Prostate gland (tissue), 2 donors: ENCODE measurements around the gene MIOX.

Experiments
- CTCF ChIP-seq, 4 experiments: fragments of 200-600 bp in 2 of 4; fragments of 450-650 bp in 2 of 4; sonication (generic) in 2 of 4; IDR thresholded peaks; 1 replicate in 3 of 4; 2 replicates in 1 of 4; pipeline ENCODE4 v1.5.1; 2016 to 2019; ENCODE audit warnings: antibody characterized with exemption in 4 of 4, mild to moderate bottlenecking in 2 of 4, moderate library complexity in 2 of 4
- POLR2A ChIP-seq: fragments of 450-650 bp; IDR thresholded peaks from one replicate; pipeline ENCODE4 v1.6.1; 2016; ENCODE audit warnings: antibody characterized with exemption, mild to moderate bottlenecking
- POLR2AphosphoS5 ChIP-seq: sonication (generic); formaldehyde crosslinking; IDR thresholded peaks from one replicate; pipeline ENCODE4 v1.6.1; 2017; ENCODE audit warnings: antibody characterized with exemption

DNA sequence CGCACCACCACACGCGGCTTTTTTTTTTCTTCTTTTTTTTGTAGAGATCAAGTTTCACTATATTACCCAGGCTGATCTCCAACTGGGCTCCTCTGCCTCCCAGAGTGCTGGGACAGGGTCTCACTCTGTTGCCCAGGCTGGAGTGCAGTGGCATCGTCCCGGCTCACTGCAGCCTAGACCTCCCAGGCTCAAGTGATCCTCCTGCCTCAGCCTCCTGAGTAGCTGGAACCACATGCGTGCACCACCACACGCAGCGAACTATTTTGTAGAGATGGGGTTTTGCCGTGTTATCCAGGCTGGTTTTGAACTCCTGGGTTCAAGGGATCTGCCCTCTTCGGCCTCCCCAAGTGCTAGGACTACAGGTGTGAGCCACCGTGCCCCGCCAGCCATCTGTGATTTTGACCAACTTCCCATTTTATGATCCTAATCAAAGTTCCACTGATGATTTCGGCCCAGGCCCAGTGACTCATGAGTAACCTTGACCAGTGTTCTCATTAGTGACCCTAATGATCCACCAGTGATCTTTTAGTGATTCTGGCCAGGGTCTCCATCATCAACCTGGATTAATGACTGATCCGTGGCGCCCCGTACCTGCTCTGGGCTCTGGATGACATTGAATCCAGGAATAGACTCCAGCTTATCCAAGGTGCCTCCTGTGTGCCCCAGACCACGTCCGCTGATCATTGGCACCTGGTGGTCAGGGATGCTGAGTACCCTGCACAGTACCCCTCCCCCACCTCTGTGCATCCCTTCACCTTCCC lies 41.4 kb downstream of the MIOX start:
- TF ChIP-seq CTCF (IDR thresholded peaks at IDR 0.05) (no peak), POLR2A (no peak), POLR2AphosphoS5 (no peak)
